ENCODE measurements around the gene FKBP3.

DNA sequence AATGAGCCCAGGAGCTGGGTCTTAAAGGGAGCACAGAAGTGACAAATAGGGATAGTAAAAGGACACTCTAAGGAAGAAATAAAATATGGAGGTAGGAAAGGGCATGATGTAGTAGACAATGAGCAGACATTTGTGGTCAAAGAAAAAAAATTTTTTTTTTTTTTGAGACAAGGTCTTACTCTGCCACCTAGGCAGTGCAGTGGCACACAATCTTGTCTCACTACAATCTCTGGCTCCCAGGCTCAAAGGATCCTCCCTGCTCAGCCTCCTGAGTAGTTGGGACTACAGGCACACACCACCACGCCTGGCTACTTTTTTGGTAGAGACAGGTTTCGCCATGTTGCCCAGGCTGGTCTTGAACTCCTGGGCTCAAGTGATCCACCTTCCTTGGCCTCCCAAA lies 8.5 kb downstream of the FKBP3 start:
- no peak for TF ChIP-seq EZH2 (IDR thresholded peaks at IDR 0.05; ENCODE audit: insufficient read depth, poor library complexity, severe bottlenecking)
- no peak for TF ChIP-seq EZH2phosphoT487 (IDR thresholded peaks at IDR 0.05; ENCODE audit: insufficient read depth, low read depth)
